ENCODE results near the gene NEDD4.

- TF ChIP-seq ZNF274 (IDR thresholded peaks at IDR 0.05; ENCODE audit: low read depth, low read length) (no peak), YY1 (IDR thresholded peaks at IDR 0.05; ENCODE audit: insufficient read depth, insufficient read length) (no peak), SUZ12 (IDR thresholded peaks at IDR 0.05; ENCODE audit: extremely low read depth, insufficient read depth, insufficient read length) (no peak)
Observed at GRCh38 chr15:55780292-55780691, 213.1 kb downstream of the NEDD4 start.
